Measurements from ENCODE around the gene METTL27.

Gene METTL27

DNA sequence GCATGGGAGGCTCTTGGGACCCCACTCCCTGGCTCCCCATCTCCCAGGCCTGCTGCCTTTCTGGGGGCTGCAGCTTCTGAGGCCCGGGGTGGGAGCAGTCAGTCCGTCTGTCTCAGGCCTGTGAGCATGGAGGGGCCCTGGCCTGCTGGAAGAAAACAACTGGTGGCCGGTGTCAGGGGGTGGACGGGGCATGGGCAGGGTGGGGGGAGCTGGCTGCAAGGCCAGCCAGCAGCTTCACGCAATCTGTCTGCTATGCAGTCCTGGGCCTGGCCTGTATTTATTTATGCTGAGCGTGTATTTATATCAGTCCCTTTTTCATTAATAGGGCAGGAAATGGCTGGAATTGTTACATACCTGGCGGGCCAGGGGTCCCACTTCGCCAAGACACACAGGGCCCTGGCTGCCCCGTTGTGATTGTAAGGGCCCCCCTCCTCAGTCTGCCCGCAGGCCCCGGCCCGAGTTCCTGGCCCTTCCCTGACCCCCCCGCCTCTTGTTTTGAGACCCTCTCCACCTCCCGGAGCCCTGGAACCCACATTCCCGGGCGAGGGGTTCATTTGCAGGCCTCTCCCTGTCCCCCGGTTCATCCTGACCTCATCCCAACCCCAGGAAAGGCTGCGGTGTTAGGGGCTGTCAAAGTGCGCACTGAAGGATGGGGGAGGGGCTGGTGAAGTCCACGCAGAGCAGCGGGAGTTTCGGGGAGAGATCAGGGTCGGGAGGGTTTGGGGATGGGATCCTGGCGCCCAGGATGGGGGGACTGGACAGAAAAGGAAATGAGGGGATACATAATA lies 26.9 kb upstream of the METTL27 start:
- DNase-seq = no peak

DNA sequence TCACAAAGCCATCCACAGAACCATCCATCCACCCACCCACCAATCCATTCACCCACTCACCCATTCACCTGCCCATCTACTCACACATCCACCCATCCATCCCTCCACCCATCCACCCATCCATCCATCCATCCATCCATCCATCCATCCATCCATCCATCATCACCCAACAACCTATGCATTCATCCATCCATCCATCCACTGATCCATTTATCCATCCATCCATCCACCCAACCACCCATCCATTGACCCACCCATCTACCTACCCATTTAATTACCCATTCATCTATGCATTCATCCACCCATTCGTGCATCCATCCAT lies 24.1 kb upstream of the METTL27 start:
- no peak for DNase-seq

DNA sequence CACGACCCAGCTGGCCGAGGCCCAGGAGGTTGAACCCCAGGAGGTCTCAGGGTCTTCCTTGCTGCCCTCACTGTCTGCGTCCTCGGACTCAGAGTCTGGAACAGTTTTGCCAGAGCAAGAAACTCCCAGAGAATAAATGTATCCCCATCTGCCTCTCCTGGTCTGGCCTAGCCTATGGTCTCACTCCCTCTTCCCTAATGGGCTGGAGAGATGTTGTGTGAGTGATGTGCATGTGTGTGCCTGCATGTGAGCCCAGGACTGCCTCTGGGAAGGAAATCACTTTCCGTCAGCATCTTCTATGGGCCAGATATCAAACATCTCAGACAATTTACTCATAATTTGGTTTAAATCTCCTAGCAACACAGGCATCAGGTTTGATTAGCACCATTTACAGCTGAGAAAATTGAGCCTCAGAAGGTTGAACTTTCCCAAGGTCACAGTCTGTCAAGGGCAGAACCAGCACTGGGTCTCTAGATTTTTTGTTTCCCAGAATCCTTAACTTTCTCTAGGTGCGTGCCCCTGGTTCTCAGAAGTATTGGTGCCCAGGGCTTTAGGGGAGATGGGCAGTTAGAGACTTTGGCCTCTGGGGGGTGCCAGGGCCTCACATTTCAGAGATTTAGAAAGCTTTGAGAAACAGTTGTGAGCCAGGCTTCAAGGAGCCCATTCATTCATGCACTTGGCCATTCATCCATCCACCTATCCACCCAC lies 23.6 kb upstream of the METTL27 start:
- DNase-seq = peak; percentile 66

DNA sequence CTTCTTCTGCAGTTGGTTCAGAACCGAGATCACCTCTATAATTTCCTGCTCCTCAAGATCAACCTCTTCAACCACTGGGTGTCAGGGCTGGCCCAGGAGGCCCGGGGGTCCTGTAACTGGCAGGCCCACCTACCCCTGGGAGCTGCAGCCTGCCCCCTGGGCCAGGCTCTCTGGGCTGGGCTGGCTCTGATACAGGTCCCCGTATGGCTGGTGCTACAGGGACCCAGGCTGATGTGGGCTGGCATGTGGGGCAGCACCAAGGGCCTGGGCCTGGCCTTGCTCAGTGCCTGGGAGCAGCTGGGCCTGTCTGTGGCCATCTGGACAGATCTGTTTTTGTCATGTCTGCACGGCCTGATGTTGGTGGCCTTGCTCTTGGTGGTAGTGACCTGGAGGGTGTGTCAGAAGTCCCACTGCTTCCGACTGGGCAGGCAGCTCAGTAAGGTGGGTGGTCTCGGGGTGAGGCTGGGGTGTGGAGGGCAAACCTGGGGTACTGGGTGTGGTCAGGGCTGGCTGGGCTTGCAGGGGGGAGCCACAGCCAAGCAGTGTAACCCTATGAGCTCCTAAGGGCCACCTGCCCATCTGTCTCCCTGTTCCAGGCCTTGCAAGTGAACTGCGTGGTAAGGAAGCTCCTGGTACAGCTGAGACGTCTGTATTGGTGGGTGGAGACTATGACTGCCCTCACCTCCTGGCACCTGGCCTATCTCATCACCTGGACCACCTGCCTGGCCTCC lies 22.8 kb upstream of the METTL27 start:
- no peak for DNase-seq

DNA sequence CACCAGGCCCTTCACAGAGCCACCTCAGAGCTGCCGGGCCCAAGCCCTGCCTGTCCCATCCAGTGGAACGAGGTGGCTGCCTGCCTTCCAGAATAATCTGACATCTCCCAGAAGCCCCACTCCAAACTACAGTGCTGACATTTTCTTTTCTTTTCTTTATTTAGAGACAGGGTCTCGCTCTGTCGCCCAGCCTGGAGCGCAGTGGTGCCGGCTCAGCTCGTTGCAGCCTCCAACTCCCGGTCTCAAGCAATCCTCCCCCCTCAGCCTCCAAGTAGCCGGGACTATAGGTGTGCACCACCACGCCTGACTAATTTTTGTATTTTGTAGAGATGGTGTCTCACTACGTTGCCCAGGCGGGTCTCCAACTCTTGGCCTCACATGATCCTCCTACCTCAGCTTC lies 19.0 kb upstream of the METTL27 start:
- no peak for DNase-seq

DNA sequence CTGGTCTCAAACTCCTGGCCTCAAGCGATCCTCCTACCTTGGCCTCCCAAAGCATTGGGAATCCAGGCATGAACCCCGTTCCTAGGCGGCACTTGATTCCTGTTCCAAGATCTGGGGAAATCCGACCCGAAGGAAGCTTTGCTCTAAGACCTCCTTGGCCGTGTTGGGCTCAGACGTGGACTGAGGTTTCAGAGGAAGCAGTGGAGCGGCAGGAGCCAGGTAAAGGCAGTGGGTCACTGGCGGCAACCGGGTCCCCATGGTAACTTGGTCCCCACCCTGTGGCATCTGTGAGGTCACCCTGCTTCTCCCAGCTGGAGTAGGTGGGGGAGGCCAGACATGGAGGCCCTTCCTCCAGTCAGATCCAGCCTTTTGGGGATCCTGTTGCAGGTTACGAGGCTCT lies 18.5 kb upstream of the METTL27 start, which contains the start of gene TMEM270:
Gene TMEM270 (plus strand): TSS at position 301 of the 400 bp plus-strand sequence. CDS start 36 bp downstream, at position 337.
- no peak for DNase-seq

DNA sequence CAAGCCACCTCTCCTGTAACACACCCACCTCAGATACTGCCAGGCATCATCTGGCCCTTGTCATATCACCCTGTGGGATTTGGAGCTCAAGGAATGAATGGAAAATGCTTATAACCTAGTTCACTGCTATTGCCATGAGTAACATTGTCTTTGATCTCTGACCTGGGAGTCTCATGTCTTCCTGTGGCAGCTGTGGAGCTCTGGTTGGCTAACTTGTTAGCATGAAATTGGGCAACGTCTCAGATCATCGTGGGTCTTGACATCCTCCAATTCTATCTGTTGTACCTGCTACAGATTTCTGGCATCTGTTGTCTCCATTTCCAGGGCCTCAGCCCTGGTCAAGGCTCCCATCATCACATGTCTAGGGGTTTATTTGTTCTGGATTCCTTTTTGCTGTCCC lies 16.5 kb upstream of the METTL27 start:
- no peak for DNase-seq

DNA sequence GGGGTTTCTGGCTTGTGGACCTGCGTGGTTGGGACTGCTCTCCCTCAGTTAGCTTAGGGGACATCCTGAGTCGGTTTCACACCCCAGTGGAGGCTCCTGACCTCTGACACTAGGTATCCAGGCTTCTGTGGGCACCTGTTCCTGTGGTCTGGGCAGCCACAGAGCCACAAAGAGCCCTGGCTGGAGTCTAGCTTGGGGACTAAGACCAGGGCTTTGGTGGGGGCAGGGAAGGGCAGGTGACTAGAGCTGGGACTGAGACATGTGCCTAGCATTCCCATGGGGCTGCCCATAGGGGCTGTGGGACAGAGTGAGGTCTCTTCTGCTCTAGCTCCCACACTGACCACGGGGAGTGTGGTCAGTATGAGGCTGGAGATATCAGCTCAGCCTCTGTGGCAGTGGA lies 14.6 kb upstream of the METTL27 start:
- DNase-seq = no peak

DNA sequence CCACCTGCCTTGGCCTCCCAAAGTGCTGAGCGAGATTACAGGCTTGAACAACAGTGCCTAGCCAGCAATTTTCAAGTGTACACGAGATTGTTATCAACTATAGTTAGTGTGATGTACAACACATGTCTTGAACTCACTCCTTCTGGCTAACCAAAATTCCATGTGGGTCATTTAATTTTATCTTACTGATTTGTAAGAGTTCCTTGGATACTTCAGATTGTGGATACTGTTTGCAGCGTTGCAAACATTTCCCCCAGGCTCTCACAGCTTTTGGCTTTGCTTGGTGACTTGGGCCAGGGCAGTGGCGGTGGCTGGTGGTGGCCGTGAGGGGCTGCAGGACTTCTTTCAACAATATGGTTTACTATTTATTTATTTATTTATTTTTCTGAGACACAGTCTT lies 10.2 kb upstream of the METTL27 start:
- DNase-seq = no peak

DNA sequence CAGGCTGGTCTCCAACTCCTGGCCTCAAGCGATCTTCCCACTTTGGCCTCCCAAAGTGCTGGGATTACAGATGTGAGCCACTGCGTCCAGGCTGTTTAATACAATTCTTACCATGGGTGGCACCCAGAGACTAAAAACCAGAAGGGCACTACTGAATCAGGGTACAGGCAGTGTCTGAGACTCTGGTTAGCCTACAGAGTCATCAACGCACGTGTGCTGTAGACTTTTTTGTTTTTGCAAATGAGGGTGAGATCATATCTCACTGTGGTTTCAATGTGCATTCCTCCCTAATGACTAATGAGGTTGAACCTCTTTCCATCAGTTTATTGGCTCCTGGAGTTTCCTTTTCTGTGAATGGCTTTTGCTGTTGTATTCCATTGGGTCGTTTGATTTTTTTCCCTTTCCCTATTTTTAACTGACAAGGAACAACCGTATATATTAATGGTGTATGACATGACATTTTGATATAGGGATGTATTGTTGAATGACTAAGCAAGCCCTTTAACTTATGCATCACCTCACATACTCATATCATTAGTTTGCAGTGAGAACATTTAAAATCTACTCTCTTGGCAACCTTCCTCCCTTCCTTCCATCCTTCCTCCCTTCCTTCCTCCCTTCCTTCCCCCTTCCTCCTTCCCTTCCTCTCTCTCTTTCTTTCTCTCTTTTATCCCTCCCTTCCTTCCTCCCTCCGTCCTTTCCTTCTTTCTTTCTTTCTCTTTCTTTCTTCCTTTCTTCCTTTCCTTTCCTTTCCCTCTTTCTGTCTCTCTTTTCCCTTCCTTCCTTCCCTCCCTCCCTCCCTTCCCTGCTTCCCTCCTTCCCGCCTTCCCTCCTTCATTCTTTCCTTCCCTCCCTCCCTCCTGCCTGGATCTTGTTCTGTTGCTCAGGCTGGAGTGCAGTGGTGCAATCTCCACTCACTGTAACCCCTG lies 9.4 kb upstream of the METTL27 start:
- no peak for DNase-seq

DNA sequence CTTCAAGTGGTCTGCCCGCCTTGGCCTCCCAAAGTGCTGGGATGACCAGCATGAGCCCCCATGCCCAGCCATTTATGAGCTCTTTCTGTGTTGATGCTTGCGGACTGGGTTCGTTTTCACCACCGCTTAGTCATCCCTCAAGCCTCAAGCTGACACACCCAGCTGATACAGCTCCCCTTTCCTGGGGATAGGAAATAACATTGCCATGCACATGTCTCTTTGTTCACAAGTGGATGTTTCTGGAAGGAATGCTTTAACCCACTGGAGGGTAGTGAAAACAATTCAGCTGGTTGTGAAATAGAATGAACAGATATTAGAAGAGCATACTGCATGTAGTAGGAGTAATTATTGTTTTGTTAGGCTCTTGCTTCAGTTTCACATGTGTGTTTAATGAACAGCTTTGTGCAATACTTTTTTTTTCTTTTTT lies 8.5 kb upstream of the METTL27 start:
- no peak for DNase-seq

DNA sequence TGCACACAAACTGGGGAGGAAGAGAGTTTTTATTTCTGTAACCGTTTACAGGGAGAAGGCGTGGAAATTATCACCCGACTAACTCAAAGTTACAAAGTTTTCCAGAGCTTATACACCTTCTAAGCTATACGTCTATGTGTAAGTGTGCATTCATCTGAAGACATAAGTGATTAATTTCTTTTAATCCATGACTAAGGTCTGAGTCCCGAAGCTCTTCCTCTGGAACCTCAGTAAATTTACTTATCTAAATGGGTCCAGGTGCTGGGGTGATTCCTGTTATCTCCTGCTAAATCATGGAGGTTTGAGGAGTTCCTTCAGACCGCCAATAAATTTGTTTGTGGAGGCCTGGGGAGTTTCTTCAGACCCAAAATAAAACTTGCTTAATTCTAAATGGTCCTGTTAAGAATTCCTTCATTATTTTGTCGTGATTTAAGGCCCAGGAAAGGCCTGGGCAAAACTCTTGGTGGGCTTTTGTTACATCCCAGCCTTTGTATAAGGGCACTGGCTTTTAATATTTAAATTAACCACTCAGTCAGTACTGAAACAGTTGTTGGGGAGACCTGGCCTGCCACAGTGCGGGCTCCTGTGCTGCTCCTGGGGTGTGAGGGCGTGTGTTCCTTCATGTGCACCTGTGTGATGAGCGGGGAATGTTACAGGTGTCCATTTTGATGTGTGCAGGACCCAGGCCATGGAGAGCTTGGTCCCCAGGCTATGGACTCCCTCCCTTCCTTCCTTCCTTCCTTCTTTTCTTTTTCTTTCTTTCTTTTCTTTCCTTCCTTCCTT lies 5.8 kb upstream of the METTL27 start:
- DNase-seq = no peak

DNA sequence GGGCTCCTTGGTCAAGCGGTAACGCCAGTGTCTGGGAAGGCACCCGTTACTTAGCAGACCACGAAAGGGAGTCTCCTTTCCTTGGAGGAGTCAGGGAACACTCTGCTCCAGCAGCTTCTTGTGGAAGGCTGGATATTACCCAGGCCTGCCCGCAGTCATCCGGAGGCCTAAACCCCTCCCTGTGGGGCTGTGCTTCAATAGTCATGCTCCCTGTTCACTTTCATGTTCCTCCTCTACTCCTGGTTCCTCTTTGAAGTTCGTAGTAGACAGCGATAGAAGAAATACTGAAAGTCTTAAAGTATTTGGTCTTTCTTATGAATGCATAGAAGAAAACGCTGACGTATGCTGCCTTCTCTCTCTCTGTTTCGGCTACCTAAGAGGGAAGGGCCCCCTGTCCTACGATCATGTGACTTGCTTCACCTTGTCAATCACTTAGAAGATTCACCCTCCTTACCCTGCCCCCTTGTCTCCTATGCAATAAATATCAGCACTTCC lies 3.4 kb upstream of the METTL27 start:
- DNase-seq = peak; percentile 25

DNA sequence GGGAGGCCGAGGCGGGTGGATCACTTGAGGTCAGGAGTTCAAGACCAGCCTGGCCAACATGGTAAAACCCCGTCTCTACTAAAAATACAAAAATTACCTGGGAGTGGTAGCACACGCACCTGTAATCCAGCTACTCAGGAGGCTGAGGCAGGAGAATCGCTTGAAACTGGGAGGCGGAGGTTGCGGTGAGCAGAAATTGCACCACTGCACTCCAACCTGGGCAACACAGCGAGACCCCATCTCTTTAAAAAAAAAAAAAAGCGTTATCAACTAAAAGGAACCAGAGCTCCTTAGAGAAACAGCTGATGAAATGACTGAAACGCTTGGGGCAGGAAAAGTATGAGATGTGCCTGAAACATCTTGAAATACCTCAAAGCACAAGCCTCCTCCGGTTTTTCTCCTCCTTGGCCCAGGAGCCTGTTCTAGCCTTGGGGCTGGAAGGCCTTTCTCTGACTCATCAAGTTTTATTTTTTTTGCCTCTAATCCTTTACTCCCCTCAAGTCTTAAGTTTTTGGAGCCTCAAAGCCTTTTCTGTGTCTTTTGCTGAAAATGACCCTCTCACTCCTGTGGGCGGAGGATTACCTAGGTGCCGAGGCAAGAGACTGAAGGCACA lies 2.6 kb upstream of the METTL27 start:
- DNase-seq = no peak

DNA sequence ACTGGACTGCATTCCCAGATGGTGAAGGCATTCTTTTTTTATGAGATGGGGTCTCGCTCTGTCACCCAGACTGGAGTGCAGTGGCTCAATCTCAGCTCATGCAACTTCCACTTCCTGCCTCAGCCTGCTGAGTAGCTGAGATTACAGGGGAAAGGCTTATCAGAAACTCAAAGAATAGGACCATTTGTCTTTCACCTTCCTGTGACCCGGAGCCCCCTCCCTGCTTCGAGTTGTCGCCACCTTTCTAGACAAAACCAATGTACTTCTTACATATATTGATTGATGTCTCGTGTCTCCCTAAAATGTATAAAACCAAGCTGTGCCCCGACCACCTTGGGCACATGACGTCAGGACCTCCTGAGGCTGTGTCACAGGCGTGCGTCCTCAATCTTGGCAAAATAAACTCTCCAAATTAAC lies 1.8 kb upstream of the METTL27 start:
- no peak for DNase-seq

DNA sequence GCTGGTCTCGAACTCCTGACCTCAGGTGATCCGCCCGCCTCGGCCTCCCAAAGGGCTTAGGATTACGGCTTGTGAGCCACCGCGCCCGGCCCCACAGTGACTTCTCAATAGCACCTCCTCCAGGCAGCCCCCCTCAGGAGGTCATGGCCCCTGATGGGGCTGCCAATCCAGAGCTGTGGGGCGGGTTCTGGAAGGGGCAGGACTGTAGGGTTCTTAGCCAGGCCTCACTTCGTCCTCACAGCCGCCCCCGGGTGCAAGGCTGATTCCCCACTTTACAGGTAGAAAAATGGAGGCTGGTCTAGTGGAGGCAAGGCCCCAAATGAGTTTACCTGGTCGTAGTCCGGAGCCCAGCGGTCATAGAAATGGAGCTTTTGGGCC lies 638 bp downstream of the METTL27 start:
- no peak for DNase-seq

DNA sequence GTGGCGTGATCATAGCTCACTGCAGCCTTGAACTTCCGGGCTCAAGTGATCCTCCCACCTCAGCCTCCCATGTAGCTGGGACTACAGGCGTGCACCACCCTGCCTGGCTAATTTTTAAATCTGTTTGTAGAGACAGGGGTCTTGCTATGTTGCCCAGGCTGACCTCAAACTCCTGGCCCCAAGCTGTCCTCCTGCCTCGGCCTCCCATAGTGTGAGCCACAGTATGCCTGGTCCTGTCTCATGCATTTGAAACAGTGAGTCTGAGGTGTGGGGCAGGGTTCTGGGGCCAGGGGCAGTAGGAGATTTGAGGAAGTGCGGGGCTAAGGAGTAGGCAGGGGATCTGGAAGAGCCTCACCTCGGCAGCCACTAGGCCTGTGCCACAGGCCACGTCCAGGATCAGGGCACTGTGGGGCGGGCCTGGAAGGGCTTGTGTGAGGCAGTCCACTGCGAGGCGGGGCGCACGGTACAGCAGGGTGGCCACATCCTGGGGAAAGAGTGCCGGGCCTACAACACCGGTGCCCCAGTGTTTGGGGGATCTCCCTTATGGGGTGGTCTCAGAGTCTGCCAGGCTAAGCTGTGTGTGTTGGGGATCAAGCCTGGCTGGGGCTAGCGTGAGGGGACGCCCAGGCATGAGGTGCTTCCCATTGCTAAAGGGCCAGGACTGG lies 1.5 kb downstream of the METTL27 start:
- DNase-seq = no peak

DNA sequence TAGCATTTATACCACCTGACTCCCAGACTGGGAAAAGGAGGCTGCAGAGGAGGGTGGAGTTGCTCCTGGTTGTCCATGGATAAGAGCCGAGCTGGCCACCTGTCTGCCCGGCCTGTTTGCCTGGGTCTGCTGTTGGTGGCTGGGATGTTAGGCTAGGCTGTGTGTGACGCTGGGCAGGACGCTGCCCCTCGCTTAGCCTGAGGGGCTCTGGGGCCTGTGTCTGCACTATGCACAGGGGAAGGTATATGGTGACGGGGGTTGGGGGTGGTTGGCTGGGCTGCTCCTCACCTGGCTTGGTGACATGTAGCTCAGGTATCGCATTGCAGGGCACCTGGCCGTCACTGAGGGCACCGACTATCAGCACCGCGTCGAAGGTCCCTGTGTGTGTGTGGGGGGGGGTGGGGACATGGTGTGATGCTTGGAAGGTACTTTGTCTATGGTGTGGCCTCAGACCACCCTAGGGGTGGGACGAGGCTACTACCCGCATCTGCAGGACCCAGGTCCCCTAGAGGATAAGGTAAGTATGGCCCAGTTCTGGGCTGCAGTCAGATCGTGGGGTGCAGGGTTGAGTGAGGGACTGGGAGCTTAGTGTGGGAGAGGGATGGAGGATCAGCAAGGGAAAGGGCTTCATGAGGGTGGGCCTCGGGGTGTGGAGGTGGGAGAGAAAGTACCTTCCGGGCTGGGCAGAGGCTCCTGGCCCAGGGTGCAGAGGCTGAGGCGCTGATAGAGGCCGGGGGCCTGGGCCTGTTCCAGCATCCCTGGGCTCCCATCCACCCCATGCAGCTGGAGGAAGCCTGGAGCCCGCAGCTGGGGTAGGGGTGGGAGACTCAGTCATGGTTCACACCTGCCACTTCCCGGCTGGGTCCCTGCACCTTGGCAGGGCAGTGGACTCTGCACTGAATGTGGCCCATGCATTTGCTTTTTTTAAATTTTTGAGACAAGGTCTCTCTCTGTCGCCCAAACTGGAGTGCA lies 2.3 kb downstream of the METTL27 start:
- no peak for DNase-seq

DNA sequence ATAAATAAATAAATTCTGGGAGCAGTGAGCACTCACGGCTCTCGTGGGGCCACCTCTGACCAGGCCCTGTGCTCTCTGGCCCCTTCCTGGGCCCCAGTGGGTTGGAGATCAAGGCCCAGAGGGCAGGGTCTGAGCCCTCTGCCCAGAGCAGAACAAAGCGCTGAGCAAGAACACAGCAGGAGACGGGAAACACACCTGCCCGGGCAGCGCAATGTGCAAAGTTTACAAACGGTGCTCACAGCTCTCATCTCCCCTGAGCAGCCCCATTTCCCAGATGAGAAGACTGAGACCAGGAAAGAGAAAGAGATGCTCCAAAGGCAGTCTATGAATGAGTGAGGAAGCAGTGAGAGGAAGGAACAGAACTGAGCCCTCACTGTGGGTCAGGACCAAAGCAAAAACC lies 3.0 kb downstream of the METTL27 start:
- DNase-seq = no peak

All from midbrain (tissue), 1 donor.